ENCODE data around the gene ZNF662. TPM values are rescaled to one million over a fixed set of nuclear protein-coding genes. Genes with fewer than 3 reads are reported as not detected.

Gene ZNF662
- total RNA-seq, 1 donor from 2014 or later, result 0.42 TPM

DNA sequence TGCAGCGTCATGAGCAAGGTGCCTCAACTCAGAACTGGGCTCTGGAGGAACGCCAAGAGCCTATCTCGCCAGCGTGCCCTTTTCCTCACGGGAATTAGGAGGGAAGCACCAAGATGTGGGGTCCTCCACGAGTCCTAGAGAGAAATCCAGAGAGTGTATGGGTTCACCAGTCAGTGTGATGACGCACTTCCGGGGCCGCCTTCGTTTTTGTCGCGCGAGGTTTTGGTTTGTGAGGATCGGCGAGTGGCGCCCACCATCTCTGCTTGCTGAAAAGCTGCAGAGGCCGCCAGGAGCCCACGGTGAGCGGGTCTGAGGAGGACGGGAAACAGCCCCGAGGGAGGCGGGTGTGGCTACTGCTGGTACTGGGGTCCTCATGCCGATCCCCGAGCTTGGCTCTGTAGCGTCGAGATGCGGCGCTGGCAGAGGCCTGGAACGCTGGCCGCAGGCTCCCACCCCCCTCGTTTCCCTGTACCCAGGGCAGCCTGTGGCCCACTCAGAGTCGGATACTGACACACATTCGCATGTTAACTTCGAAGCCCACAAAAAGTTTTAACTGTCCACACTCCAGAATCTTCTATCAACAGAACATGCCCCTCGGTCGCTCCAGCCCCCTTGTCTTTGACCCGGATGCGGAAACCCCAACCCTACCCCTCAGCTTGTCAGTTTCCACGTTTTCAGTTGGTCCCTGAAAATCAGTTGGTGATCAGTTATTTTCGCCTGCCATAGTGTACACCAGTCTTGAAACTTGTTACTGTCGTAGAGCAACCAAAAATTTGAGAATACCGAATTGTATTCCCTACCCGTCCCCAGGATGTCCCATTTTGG lies 30.4 kb downstream of the ZNF662 start:
- Mint-ChIP-seq H3K9me3 (peaks cover 2% of the 10 kb centered on the region), H3K36me3 (ENCODE audit: low read depth) (no peaks in the 10 kb centered on the region), H3K27me3 (peaks cover 18% of the 10 kb centered on the region), H3K4me3 (no peak overlapping the region), H3K4me1 (no peaks in the 10 kb centered on the region), H3K27ac (no peak overlapping the region)
- intact Hi-C loops (cut with micrococcal nuclease), result no loop called here
- ChIA-PET POLR2A (no interaction called here), CTCF (no interaction called here)
- TF ChIP-seq, protein P1, sequence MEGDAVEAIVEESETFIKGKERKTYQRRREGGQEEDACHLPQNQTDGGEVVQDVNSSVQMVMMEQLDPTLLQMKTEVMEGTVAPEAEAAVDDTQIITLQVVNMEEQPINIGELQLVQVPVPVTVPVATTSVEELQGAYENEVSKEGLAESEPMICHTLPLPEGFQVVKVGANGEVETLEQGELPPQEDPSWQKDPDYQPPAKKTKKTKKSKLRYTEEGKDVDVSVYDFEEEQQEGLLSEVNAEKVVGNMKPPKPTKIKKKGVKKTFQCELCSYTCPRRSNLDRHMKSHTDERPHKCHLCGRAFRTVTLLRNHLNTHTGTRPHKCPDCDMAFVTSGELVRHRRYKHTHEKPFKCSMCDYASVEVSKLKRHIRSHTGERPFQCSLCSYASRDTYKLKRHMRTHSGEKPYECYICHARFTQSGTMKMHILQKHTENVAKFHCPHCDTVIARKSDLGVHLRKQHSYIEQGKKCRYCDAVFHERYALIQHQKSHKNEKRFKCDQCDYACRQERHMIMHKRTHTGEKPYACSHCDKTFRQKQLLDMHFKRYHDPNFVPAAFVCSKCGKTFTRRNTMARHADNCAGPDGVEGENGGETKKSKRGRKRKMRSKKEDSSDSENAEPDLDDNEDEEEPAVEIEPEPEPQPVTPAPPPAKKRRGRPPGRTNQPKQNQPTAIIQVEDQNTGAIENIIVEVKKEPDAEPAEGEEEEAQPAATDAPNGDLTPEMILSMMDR (IDR thresholded peaks at IDR 0.05), result no peak
- DNase-seq, result no peak
- no peak for ATAC-seq (ENCODE audit: low read depth)

DNA sequence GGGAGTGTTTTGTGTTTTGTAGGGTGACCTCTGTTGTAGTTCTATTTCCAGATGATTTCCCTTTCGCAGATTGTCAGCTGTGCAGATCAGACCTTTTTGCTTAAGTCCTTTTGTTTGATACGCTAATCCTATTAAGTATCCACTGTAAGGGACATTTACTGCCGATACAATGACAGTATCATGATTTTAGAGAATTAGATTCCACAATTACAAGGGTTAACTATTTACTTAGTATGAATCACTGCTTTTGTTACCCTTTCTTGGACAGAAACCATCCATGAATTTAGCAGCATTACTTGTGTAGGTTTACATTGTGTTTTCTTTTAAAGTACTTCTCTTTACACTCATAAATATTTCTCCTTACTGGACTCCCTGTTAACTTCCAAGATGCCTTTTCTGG lies 31.4 kb downstream of the ZNF662 start:
- Mint-ChIP-seq H3K27me3 (peaks cover 18% of the 10 kb centered on the region), H3K36me3 (ENCODE audit: low read depth) (no peaks in the 10 kb centered on the region), H3K27ac (no peak overlapping the region), H3K9me3 (peaks cover 2% of the 10 kb centered on the region), H3K4me3 (no peak overlapping the region), H3K4me1 (no peaks in the 10 kb centered on the region)
- CTCF ChIA-PET, result no interaction called here
- no peak for DNase-seq
- intact Hi-C loops (cut with micrococcal nuclease), result no loop called here
- POLR2A ChIA-PET, result no interaction called here
- TF ChIP-seq, protein P1 (IDR thresholded peaks at IDR 0.05), result no peak
- no peak for ATAC-seq (ENCODE audit: low read depth)

DNA sequence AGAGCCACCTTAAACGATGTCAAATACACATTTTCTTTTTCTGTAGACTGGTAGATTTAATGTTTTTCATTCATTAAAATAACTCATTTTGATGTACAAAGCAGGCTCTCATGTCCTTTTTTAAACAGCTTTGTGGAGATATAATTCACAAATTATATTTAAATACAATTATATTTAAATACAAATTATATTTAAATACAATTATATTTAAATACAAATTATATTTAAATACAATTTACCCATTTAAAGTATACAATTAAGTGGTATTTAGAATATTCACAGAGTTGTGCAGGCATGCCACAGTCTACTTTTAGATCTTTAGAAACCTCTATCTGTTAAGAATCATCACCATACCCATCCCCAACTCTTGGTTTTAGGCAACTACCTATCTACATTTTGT lies 36.8 kb downstream of the ZNF662 start:
- H3K4me1 Mint-ChIP-seq, result no peaks in the 10 kb centered on the region
- H3K4me3 Mint-ChIP-seq, result no peak overlapping the region
- H3K27me3 Mint-ChIP-seq, result peaks cover 12% of the 10 kb centered on the region
- no peak overlapping the region for H3K27ac Mint-ChIP-seq
- H3K9me3 Mint-ChIP-seq, result no peaks in the 10 kb centered on the region
- DNase-seq (no peak), ATAC-seq (ENCODE audit: low read depth) (no peak)
- POLR2A ChIA-PET, result no interaction called here
- no peaks in the 10 kb centered on the region for H3K36me3 Mint-ChIP-seq (ENCODE audit: low read depth)
- intact Hi-C loops (cut with micrococcal nuclease), result no loop called here
- TF ChIP-seq, protein P1 (IDR thresholded peaks at IDR 0.05), result no peak
- CTCF ChIA-PET, result no interaction called here

DNA sequence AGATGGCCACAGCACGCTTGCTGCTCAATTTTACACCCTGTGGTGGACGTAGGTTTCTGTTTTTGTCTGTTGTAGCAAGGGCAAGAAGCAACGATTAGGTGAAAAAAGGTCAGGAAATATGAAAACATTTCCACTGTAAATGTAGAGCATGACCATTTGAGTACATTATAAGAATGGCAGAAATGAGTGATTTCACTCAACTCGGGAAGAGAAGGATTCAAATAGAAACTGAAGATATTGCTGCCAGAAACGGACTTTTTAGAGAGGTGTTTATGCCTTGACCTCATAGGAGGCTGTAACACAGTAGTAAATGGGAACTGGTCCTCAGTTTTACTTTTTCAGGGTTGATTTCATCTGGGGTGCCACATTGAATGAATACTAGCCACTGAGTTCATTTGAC lies 40.1 kb downstream of the ZNF662 start:
- ATAC-seq (ENCODE audit: low read depth) (no peak), DNase-seq (no peak)
- Mint-ChIP-seq H3K9me3 (no peaks in the 10 kb centered on the region), H3K4me1 (no peaks in the 10 kb centered on the region), H3K27me3 (peaks cover 16% of the 10 kb centered on the region), H3K27ac (no peak overlapping the region), H3K4me3 (no peak overlapping the region), H3K36me3 (ENCODE audit: low read depth) (no peaks in the 10 kb centered on the region)
- intact Hi-C loops (cut with micrococcal nuclease), result no loop called here
- ChIA-PET CTCF (no interaction called here), POLR2A (no interaction called here)
- TF ChIP-seq, protein P1 (IDR thresholded peaks at IDR 0.05), result no peak

DNA sequence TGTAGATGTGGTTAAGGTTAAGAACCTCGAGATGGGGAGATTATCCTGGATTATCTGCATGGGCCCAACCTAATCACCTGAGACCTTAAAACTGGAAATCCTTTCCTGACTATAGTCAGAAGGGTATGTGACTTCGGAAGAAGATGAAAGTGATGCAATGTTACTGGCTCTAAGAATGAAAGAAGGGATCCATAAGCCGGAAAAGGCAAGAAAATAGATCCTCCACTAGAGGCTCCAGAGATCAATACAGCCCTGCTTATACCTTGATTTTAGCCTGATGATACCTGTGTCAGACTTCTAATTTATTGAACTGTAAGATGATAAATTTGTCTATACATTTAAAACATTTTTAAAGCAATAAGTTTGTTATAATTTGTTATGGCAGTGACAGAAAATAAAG lies 51.6 kb downstream of the ZNF662 start:
- Mint-ChIP-seq H3K36me3 (ENCODE audit: low read depth) (no peaks in the 10 kb centered on the region), H3K4me3 (no peak overlapping the region), H3K27me3 (peaks cover 15% of the 10 kb centered on the region), H3K4me1 (no peaks in the 10 kb centered on the region), H3K9me3 (no peaks in the 10 kb centered on the region), H3K27ac (no peak overlapping the region)
- POLR2A ChIA-PET, result no interaction called here
- CTCF ChIA-PET, result no interaction called here
- DNase-seq (no peak), ATAC-seq (ENCODE audit: low read depth) (no peak)
- TF ChIP-seq, protein P1 (IDR thresholded peaks at IDR 0.05), result no peak
- intact Hi-C loops (cut with micrococcal nuclease), result no loop called here

Measured in activated B cell treated with CpG ODN at 0.5 μM for 24 hours (primary cell).